Stimulated activated CD8-positive, alpha-beta memory T cell treated with anti-CD3 and anti-CD28 coated beads, Interleukin-2, amount 100 ng/mL, for 1 hour (primary cell): Measurements from ENCODE around the gene STOX2.
"Not testable (repeated sequence)": the region's sequence is repeated elsewhere in the genome, so short reads cannot be mapped to it uniquely, and the experiment has no call there.

Experiments
- DNase-seq, 2 donors: peaks; one replicate each; pipeline ENCODE4 v3.0.0-alpha.2; 2020; ENCODE audit warnings: low read depth in 2 of 2

The STOX2 gene

DNA sequence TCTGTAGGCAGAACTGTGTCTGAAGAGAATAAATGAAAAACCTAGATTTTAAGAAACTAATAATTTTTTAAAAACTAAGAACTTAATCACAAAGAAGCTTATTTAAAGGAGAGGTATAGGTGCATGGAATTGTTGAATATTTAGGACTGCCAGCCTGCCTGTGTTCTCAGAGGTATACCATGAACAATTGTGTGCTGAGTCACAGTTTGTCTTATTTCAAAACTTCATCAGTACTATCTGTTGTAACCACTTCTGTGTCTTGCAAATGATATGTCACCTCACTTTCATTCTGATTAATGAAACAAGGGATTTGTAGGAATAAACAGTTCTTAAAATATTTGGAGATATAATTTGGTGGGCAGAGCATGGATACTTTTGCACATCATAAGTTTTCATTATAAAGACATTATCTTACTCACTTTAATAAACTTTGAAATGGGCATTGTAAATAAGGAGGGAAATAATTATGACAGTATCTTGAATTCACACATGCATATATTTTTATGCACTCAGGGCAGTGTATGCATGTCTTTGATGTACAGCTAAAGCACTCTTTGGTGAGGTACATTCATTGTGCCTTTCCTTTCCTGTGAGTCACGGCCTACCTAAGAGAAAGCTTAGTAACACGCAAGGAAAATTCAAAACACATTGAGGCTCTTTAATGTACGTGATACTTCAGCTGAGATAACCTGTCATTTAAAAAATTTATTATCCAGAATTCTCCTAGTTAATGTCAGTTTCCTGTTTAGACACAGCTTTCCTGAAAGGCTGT, 31.7 kb downstream of the STOX2 start:
- no peak for DNase-seq

DNA sequence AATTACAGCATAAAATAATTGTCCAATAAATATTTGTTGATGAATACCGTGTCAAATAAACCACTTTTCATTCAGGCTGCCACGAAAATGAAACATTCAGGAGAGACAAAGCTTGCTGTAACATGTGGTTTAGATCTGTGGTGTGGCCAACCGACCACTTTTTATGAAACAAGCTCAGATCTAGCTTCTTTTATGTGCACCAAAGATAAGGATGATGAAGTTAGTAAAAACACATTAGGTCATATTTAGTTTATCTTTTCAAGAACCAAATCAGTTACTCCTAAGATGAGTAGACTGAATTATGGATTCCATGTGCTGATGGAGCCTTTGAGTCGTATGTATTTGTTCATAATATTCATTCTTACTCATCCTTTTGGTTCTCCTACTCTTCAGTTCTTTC, 35.8 kb downstream of the STOX2 start:
- no peak for DNase-seq

DNA sequence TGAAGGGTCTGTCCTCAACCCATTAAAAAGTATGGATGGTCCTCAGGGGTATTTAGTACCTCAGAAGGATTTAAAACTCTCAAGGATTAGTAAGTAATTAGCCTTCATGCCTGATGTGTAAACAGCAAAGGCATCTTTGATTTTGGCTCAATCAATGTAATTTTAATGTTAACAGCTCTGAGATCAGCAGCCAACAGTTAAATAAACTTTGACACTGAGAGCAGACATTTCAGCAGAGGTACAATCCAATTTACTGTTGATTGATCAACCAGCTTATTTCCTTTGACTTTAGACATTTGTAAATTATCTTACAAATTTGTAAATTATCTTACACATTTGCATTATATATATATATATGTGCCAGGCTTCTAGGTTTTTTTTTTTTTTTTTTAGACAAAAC, 36.9 kb downstream of the STOX2 start:
- DNase-seq = no peak

DNA sequence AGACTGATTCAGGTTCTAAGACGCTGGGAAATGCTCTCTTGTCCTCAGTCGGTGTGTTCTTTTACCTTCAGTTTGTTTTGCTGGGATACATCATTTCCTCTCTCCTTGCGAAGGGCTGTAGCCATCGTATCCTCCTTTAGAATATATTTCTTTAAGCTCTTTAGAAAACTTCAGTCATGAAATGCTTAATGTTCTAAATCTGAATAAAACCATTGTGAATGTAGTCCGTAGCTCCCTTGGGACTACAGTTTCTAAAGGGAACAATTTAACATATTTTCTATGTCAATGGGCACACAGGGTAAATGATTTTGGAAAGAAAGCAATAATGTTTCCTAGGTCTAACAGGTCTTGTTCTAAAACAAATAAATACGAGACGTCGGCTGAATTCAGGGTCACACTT, 40.6 kb downstream of the STOX2 start:
- DNase-seq = no peak

DNA sequence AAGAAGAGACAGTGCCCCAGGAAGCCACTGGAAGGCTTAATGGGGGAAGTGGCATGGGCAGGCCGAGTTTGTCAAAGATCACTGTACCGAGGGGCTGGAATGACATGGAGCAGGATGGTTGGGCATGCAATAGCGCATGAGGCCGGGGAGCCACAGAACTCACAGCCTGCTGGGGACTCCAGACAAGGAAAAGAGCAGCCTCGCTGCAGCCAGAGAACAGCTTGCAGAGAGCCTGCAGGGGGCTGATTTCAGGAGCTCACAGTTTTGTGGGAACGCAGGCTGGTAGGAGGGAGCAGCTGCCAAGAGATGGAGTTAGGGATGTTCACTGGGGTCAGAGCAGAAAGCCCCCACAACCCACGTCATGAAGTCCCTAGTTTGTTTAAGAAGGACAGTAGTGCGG, 45.4 kb downstream of the STOX2 start:
- no peak for DNase-seq

DNA sequence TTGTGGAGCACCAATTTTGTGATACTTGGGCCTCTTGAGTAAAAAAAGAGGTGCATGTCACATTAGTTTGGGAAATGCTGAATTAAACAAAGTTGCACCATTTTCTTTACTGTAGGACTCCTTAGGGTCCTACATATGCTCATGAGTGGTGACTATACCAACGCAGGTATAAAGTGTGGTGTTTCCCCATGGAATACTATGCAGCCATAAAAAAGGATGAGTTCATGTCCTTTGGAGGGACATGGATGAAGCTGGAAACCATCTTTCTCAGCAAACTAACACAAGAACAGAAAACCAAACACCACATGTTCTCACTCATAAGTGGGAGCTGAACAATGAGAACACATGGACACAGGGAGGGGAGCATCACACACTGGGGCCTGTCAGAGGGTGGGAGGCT, 47.5 kb downstream of the STOX2 start:
- not testable (repeated sequence) for DNase-seq

DNA sequence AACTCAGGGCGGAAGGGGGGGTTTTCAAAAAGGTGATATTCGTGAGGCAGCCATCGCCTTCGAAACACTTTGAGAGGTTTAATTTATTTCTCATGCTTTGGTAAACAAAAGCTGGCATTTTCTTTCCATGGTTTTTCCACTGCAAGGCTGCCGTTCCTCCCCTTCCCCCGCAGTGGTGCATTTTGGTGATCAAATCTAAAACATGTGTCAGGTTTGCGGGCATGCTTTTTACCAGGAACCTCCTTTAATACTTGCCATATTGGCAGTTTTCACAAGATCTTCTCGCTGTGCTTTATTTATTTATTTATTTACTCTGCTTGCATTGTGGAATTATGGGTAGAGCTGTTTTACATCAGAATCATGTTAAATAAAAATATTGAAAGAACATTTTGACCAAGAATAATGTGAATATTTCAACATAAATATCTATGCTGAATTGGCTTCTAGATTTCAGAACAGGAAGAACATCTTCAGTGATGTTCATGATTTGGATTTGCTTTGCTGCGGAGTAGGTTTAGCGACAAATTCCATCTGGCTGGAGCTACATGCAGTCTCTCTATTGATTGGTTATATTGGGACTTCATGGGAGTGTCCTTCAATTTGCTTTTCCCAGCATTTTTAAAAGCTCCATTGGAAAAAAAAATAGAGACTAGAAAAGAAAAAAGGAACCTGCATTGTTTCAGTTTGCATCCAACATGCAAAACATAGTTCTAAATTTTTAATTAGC, 54.4 kb downstream of the STOX2 start:
- no peak for DNase-seq

DNA sequence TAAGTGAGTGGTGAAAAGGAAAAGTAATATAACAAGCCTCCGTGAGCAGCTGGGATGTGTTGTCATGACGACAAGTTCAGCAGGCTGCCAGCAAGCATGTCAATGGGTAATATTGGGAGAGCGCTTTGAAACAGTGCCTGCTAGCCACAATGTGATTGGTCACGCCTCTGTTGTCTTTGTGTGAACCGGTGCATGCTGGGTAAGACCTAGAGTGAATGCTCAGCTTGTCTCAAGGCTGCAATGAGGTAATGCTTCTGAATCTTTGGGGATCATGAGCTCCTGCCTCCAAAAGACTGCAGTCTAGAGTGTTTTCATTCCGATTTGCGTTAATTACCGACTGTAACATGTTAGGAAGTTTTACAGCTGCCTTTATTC, 54.9 kb downstream of the STOX2 start:
- DNase-seq = no peak

DNA sequence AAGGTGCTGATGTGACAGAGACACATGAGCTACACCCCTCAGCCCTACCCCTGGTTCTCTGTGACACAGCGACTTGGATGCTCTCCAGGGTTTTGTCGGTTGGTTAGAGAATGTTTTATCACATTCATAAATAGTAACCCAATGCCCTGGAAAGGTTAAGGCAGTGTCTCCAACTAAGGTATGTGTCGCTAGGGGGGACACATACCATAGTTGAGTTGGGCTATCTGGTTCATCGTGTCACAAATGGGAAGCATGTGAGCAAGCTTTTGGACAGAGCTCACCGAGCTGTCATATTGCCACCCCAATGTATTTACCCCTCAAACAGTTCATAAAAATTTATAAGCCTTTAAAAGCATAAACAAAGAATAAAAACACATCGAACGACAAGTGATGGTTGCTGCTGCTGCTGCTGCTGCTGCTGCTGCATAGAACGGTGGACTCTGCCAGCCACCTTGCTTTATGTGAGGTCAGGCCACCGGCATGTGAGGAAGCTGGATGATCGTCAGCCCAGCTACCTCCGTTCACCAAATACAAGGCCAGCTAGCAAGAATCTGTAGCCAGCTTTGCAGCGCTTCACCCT, 55.9 kb downstream of the STOX2 start:
- DNase-seq = no peak

DNA sequence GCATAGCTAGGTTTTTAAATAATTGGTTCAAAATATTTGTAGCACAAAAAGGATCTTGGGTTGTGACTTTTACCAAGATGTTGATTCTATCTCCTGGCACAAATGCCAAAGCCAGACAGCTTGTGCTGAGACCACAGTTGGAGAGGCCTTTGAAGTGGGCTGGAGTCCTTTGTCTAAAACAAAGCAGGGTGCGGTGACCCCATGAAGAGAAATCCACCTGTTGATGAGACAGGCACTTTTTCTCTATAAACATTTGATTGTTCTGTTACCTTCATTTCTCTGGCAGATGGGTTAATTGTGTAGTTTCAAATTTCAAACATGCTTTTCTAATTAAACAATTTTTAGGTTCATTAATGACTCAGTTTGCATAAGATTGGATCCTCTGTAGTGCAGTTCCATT, 56.7 kb downstream of the STOX2 start:
- no peak for DNase-seq

DNA sequence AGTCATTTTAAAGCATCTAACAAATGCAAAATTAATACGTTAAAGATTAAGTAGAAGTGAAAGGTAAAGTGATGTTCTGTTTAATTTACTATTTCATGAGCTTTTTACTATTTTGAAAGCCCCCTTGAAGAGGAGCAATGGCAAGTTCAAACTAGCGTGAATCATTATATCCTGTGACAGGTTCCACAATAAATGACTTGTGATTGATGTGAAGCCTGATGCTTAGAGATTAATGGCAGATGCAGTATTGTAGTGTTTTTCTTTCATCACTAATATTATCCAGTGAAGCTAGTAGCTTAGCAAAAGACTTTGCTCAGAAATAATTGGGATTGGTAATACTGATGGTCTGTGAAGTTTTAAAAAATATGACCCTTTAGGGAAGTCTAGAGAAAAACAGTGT, 57.3 kb downstream of the STOX2 start:
- DNase-seq = no peak

DNA sequence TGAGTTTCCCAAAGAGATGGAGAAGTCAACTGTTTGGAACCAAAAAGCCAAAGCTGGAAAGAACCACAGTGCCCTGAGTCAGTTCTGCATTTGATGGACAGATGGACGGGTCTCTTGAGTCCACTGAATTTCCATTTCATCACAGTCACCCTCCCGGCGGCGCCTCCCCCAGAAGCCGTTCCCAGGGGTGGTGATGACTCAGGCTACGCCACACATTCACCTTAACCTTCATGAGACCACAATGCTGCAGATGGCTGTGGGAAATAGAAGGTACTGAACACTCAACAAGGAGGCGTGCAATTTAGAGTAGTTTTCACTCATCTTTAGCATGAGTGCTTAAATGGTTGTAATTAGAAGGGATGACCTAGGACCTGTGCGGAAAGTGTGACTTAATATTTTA, 61.3 kb downstream of the STOX2 start:
- no peak for DNase-seq

DNA sequence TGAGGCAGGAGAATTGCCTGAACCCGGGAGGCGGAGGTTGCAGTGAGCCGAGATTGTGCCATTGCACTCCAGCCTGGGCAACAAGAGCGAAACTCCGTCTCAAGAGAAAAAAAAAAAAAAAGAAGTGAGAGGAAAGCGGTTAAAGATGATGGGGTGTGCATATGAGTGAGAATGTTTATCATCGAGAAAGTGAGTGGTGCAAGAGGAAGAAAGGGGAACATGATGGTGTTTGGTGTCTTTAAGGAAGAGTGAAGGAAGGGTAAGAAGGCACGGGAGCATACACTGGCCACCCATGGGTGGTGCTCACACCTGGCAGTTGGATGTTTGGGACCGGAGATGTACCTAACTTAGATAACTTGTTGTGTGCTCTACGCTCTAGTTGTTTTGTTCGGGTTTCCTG, 62.2 kb downstream of the STOX2 start:
- DNase-seq = no peak

DNA sequence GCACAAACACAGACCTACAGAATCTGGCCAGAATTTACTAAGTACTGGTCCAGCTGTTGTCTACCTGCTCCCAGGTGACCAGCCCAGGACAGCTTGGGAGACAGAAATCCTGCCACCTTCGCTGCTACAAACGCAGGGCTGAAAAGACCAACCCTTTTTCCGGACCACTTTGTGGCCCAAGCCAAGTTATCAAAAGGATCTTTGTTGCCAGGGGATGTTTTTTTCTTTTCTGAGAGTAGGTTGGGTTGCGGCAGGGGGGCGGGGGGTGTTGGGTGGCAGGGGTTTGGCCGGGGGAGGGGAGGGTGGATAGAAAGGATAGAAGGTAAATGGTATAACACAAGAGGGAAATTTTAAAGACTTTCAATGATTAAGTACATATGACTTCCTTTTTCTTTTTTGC, 63.4 kb downstream of the STOX2 start:
- DNase-seq = no peak

DNA sequence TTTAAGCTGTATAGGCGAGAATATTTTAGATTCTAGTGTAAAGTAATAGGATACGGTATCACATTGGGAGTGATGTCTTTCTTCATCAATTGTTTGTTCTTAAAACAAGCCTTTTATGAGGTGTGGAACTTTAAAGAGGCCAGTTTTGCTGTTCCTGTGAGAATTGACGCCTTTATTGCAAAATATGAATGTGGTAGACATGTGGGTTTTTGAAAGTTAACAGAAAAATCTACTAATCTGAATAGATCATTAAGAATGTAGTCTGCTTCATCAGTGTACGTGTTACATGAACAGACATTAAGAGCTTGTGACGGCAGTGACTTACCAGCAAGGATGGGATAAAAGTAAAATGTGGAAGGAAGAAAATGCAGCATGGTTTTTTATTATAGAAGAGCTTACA, 63.8 kb downstream of the STOX2 start:
- DNase-seq = no peak

DNA sequence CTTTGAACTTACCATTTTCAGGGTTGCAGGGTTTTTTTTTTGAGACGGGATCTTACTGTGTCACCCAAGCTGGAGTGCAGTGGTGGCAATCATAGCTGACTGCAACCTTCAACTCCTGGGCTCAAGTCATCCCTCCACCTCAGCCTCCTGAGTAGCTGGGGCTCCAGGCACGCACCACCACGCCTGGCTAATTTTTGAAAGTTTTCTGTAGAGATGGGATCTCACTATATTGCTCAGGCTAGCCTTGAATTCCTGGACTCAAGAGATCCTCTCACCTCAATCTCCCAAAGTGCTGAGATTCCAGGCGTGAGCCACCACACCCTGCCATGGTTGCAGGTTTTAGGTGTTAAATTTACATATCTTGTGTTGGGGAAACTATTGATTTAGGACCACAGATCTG, 64.5 kb downstream of the STOX2 start:
- DNase-seq = no peak

DNA sequence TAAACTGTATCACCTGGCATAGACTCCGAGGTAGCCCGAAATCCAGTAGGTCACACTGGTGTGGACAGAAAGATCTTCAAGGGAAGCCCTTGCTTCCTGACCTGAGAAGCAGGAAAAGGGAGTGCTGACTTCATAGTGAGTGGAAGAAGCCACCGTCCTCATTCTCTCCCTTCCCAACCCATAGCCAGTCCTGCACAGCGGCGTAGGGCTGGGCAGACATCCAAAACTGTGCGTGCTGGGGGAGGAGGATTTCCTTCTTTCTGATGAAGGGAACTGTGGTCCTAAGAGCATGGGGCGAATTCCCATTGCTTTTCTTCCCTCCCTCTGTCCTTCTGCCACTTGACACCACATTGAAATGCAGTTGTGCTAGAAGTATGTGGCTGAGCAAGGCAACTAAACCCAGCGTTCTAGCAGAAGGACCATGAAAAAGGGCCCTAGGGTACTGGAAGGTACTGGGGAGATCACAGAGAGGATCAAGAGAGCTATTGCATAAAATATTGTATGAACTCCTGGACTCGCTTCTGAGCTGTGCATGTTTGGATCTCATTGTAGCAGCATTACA, 66.9 kb downstream of the STOX2 start:
- DNase-seq = no peak

DNA sequence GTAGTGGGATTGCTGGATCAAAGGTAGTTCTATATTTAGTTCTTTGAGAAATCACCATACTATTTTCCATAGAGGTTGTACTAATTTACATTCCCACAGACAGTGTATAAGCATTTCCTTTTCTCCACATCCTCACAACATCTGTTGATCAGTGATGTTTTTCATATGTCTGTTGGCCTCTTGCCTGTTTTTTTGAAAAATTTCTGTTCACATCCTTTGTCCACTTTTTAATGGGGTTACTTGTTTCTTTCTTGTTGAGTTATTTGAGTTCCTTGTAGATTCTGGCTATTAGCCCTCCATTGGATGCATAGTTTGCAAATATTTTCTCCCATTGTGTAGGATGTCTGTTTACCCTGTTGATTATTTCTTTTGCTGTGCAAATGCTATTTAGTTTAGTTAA, 72.6 kb downstream of the STOX2 start:
- no peak for DNase-seq

DNA sequence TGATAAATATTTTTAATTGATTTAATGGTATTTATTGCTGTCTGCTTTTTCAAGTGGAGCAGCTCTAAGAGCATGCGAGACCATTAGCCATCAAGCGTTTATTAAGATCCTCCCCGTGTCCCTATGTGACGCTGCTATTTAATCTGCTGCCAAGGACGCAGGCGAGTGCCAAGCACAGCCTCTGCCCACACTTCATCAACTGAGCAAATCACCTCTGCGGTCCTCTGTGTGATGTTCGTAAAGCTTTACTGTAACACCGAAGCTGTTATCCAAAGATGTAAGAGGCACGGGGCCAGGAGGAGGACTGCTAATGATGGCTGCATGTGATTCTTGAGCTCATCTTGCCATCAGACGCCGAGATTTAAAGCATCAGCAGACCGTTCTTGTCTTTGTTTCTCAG, 79.5 kb downstream of the STOX2 start:
- DNase-seq = no peak

DNA sequence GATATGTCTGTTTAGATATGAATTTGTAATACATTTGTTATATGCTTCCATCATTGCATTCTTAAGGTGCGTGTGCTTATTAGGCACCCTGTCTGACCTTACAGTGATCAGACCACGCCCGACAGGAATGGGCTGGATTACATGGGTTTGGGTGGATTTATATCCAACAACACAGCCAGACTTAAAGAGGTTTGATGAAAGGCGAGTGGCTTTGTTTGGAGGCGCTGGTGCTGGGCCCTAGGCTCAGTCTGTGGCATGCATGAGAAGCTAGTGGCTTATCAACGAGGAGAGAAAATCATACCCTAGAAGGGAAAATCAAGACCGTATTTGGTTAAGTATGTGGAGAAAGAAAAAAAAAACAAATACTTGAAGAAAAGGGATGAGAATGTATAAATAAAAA, 80.7 kb downstream of the STOX2 start:
- no peak for DNase-seq

DNA sequence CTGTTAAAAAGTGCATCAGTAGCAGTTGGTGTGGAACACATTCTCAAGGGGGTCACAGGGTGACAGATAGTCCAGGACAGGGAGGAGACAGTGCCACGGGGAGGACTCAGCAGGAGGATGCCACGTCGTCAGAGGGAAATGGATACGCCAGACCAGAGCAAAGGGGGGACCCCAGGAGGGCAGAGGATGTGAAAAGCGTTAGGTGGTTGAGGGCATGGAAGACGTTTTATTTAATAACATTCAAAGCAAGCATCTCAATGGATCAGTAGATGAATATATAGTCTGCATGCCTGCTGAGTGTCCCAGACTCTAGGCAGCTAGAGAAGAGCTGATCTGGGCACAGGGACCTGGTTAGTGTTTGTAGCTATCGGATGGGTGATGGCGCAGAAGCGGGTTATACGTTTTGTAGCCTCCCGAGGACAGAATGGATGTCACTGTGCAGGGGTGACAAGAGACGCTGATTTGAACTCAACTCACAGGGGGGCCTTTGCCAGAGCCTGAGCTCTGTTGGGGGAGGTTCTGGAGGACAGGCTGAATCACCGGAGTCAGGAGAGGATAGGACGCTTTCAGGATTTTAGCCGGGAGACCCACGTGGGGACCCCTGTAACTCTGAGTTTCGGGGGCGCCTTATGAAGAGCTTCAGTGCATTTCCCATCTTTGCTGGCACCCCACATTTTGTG, 81.3 kb downstream of the STOX2 start:
- no peak for DNase-seq
